GM12878 (cell line): ENCODE data around the gene NFE2L2.
A peak's percentile ranks its signal among the peaks of the same experiment; 100 is the strongest.

Experiments
- CHD2 ChIP-seq: IDR thresholded peaks from 2 replicates; pipeline ENCODE4 v1.6.1; 2011; ENCODE audit warnings: low read depth, low read length, improper control_type of control experiment, borderline replicate concordance
- EZH2 ChIP-seq: IDR thresholded peaks from 2 replicates; pipeline ENCODE4 v1.6.1; 2012; ENCODE audit warnings: low read depth, mild to moderate bottlenecking, control low read depth, inconsistent platforms, low read length, borderline replicate concordance; ENCODE audit not compliant: control insufficient read depth
- IKZF1 ChIP-seq: fragments of 450-650 bp; conservative IDR thresholded peaks from 2 replicates; pipeline ENCODE4 v1.6.1; 2017; ENCODE audit warnings: antibody characterized with exemption, mild to moderate bottlenecking
- MEF2A ChIP-seq: IDR thresholded peaks from 2 replicates; pipeline ENCODE4 v1.6.1; 2011; ENCODE audit warnings: low read depth, mild to moderate bottlenecking, low read length, moderate library complexity; ENCODE audit not compliant: insufficient read depth
- MYC ChIP-seq: IDR thresholded peaks from 2 replicates; pipeline ENCODE4 v1.6.1; 2011; ENCODE audit warnings: mild to moderate bottlenecking, low read length, moderate library complexity, inconsistent platforms; ENCODE audit not compliant: insufficient read depth, insufficient replicate concordance, insufficient read length, severe bottlenecking
- NBN ChIP-seq: fragments of 450-650 bp; IDR thresholded peaks from 2 replicates; pipeline ENCODE4 v1.6.1; 2016
- POLR2AphosphoS5 ChIP-seq: IDR thresholded peaks from 2 replicates; pipeline ENCODE4 v1.6.1; 2011; ENCODE audit warnings: mild to moderate bottlenecking, low read length, inconsistent platforms
- RAD21 ChIP-seq: IDR thresholded peaks from 2 replicates; pipeline ENCODE4 v1.6.1; 2011; ENCODE audit warnings: mild to moderate bottlenecking, low read depth, low read length, moderate library complexity; ENCODE audit not compliant: insufficient read depth
- RUNX3 ChIP-seq: IDR thresholded peaks from 2 replicates; pipeline ENCODE4 v1.6.1; 2012; ENCODE audit warnings: low read length, inconsistent platforms
- SP1 ChIP-seq: IDR thresholded peaks from one replicate; pipeline ENCODE4 v1.6.1; 2011; ENCODE audit warnings: low read depth, low read length
- SRF ChIP-seq, 2 experiments: IDR thresholded peaks; 2 replicates each; pipeline ENCODE4 v1.6.1; 2011; ENCODE audit warnings: low read depth in 2 of 2, low read length in 2 of 2, mild to moderate bottlenecking in 1 of 2, moderate library complexity in 1 of 2
- TF ChIP-seq, protein P1 (sequence below), 3 experiments: IDR thresholded peaks in 2 of 3; conservative IDR thresholded peaks in 1 of 3; 2 replicates each; pipeline ENCODE4 v1.5.1; 2011; ENCODE audit warnings: low read depth in 3 of 3, low read length in 3 of 3, mild to moderate bottlenecking in 3 of 3, control low read depth in 2 of 3, moderate library complexity in 2 of 3, inconsistent platforms in 1 of 3, mixed read lengths in 1 of 3; ENCODE audit not compliant: control insufficient read depth in 2 of 3, insufficient read depth in 1 of 3; ENCODE audit errors: extremely low read depth in 1 of 3

DNA sequence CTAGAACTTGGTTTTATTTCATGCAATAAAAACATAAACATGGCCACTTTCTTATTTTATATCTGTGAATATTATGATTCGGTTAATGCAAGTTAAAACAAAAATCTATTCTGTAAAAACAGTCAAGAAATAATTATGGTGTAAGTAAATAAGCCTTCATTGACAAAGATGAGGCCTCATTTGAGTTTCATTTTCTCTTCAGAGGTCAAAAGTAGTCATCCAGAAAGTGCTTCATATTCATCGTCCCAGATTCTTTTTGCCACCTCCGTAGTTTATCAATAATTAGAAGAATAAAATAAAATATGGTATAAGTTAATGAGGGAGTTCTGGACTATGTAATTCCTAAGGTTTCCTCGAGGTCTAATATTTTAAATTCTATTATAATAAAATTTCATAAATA is 71.3 kb downstream of the NFE2L2 start:
- TF ChIP-seq RAD21 (no peak), MEF2A (no peak), SP1 (no peak), SRF (IDR thresholded peaks at IDR 0.05; ENCODE audit: low read depth in 2 of 2, low read length in 2 of 2) (no peak), NBN (no peak), POLR2AphosphoS5 (no peak), RUNX3 (0 out of 2 replicates have a peak, but pooled peaks have one; percentile 14), IKZF1 (no peak), EZH2 (no peak), CHD2 (no peak), MYC (no peak)
- TF ChIP-seq, protein P1, sequence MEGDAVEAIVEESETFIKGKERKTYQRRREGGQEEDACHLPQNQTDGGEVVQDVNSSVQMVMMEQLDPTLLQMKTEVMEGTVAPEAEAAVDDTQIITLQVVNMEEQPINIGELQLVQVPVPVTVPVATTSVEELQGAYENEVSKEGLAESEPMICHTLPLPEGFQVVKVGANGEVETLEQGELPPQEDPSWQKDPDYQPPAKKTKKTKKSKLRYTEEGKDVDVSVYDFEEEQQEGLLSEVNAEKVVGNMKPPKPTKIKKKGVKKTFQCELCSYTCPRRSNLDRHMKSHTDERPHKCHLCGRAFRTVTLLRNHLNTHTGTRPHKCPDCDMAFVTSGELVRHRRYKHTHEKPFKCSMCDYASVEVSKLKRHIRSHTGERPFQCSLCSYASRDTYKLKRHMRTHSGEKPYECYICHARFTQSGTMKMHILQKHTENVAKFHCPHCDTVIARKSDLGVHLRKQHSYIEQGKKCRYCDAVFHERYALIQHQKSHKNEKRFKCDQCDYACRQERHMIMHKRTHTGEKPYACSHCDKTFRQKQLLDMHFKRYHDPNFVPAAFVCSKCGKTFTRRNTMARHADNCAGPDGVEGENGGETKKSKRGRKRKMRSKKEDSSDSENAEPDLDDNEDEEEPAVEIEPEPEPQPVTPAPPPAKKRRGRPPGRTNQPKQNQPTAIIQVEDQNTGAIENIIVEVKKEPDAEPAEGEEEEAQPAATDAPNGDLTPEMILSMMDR (IDR thresholded peaks at IDR 0.05 in 2 of 3, conservative IDR thresholded peaks at IDR 0.05 in 1 of 3; ENCODE audit: control insufficient read depth in 2 of 3, extremely low read depth in 1 of 3, insufficient read depth in 1 of 3, low read depth in 3 of 3, low read length in 3 of 3) = no peak
